Kasumi-1 (cell line): ENCODE data around the gene PKP2.
"Not testable (repeated sequence)": the region's sequence is repeated elsewhere in the genome, so short reads cannot be mapped to it uniquely, and the experiment has no call there.

ENCODE experiments used
- DNase-seq, 2 experiments: peaks; one replicate each; lab custom pipeline; 2025; lab: John Stamatoyannopoulos, UW

The PKP2 gene

GRCh38 chr12:32895688-32896431, 717 bp downstream of the PKP2 start:
- peak; percentile 18 to 29 for DNase-seq

GRCh38 chr12:32894566-32894965, 2.0 kb downstream of the PKP2 start:
- DNase-seq, result peak in 1 of 2 experiments; percentile 22

DNA sequence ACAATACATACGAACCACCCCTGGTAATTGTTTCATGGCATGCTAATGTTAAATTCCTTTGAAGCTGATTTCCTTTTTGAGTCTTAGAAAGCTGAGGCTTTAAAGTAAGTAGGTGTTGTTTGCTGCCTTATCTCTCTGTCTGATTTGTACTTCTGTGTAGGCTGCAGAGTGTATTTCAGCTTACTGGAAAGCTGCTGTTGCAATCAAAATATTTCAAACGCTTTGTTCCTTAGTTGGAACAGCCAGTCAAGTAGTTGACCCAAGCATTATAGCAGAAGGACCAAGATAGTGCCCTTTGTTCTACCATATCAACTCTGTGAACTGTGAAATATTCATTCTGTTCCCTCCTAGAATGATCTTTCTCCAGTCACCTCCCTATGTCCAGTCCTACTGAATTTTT, 3.1 kb downstream of the PKP2 start:
- DNase-seq, result no peak

- no peak for DNase-seq
Observed at GRCh38 chr12:32893043-32893442, 3.5 kb downstream of the PKP2 start.

GRCh38 chr12:32892369-32892768, 4.2 kb downstream of the PKP2 start:
- not testable (repeated sequence) for DNase-seq

GRCh38 chr12:32891956-32892355, 4.6 kb downstream of the PKP2 start:
- no peak for DNase-seq

- no peak for DNase-seq
Observed at GRCh38 chr12:32891526-32891925, 5.1 kb downstream of the PKP2 start.

GRCh38 chr12:32889011-32889760, 7.4 kb downstream of the PKP2 start:
- DNase-seq, result no peak

DNA sequence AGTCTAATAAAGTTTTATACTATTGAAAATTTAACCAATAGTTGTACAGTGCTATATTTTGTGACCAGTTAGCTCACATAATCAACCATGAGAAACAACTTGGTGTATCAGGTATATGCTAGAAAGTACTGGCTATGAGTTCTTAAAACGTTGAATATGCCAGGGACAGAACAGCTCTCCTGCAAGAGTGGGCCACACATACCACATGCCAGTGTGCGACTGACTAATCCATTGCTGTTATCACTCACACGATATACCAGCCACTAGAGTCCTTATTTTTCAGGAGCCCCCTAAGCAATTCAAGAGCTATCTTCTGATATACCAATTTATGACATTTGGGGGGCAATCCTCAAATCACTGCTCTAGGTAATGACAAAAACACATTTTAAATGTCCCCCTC, 9.5 kb downstream of the PKP2 start:
- DNase-seq, result no peak

- DNase-seq, result no peak
Observed at GRCh38 chr12:32885831-32886230, 10.7 kb downstream of the PKP2 start.

GRCh38 chr12:32884962-32885361, 11.6 kb downstream of the PKP2 start:
- no peak for DNase-seq

DNA sequence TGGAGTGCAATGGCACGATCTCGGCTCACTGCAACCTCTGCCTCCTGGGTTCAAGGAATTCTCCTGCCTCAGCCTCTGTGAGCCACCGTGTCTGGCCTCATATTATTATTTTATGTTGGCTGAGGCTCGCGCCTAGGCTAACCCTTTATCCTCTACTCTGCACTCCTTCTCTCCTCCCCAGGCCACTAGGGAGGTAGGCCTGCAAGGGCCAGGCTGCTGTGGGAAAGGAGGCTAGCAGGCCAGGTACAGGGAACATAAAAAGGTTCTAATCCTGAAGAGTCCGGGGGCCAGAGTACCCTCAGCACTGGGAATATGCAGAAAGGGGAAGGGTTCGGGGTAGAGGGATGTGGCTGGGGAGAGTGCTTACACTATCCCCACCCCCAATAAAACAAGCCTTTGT, 14.9 kb downstream of the PKP2 start:
- DNase-seq, result no peak

DNA sequence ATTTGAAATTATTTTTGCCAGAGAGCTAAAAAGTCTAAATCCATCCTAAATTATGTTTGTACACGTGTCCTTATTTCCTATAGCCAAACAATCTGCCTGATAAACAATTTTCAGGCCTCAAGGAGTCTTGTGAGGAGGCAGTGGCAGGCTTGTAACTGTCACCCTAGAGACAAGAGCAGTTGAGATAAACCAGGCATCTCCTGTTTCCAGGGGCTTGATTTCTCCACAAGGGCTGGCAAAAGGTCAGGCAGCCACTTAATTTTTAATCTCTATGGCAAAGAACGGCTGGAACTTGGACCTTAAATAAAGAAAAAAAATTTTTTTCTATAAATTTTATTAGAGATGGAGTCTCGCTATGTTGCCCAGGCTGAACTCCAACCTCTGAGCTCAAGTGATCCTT, 15.5 kb downstream of the PKP2 start:
- DNase-seq, result no peak

DNA sequence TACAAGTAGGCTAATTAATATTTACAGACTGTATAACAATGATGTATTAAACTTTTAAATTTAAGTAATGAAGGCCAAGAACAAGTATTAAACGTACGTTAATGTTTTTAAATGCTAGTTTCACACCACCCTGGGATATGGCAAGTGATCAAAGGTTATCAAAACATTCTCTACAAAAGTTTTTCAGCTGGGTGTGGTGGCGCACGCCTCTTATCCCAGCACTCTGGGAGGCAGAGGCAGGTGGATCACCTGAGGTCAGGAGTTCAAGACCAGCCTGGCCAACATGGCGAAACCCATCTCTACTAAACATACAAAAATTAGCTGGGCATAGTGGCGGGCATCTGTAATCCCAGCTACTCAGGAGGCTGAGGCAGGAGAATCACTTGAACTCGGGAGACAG, 17.5 kb downstream of the PKP2 start:
- DNase-seq, result not testable (repeated sequence)

DNA sequence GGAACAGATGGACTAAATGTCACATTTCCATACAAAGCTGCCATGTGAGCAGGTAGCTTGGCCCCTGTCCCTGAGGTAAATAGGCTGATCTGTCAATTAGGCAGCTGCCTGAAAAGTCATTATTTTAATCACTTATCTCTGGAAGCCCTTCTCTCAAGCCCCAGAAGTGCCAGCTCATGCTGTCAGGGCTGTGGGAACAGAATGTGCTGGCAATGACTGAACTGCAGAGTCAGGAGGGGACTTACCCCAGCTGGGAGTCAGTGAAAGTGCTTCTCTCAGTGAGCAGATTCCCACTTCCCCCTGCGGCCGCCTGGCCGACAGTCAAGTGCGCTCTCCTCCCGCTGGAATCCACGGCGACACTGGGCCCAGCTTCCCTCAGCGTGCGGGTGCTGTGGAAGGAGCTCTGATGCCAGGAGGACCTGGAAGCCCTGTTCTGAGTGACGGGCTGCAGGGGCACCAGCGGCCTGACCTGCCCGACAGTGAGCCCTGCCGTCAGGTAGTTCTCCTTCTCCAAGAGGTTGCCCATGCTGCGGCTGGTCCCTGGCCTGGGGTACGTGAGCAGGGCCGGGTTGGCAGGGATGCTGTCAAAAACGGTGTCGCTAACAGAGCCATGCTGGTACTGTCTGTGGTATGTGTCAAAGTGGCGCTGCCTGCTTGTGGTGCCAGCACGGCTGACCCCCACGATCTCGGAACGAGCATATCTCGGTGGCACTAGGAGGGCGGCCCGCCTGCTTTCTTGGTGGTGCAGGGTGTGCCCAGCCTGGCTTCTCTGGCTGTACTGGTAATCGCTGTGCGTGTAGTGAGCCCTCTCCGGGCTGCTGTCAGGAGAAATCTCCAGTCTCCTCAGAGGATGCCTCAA, 18.7 kb downstream of the PKP2 start:
- no peak for DNase-seq

GRCh38 chr12:32876004-32876403, 20.6 kb downstream of the PKP2 start:
- DNase-seq, result no peak

GRCh38 chr12:32874975-32875374, 21.6 kb downstream of the PKP2 start:
- DNase-seq, result no peak

GRCh38 chr12:32874078-32874477, 22.5 kb downstream of the PKP2 start:
- DNase-seq, result no peak

- DNase-seq, result not testable (repeated sequence)
Observed at GRCh38 chr12:32872416-32872815, 24.2 kb downstream of the PKP2 start.

GRCh38 chr12:32870716-32871115, 25.9 kb downstream of the PKP2 start:
- no peak for DNase-seq

- no peak for DNase-seq
Observed at GRCh38 chr12:32868885-32869284, 27.7 kb downstream of the PKP2 start.

DNA sequence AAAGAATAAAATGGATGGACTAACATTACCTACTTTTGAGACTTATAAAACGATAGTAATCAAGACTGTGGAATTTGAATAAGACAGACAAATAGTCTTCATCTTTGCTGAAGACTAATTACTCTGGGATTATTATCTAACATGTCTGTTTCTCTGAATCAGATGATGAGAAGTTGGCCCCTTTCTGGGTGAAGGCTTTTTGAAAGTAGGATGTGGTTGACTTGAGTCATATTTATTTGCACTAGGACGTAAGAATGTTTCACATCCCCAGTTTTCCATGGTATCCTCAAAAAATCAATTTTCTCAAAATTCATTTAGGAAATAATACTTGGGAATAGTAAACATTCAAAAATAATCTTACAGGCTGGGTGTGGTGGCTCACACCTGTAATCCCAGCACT, 31.8 kb downstream of the PKP2 start:
- DNase-seq, result no peak

DNA sequence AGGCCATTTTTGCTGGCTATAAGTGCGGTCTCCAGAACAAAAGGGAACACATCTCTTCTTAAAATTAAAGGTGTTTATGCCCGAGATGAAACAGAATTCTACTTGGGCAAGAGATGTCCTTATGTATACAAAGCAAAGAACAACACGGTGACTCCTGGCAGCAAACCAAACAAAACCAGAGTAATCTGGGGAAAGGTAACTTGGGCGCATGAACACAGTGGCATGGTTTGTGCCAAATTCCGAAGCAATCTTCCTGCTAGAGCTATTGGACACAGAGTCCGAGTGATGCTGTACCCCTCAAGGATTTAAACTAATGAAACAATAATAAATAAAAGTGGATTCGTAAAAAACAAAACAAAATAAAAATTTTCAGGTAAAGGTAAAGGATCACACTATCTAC, 33.4 kb downstream of the PKP2 start:
- no peak for DNase-seq
